IgD-negative memory B cell (primary cell): ENCODE results near the gene GOLGA8A. TPM values are rescaled to one million over a fixed set of nuclear protein-coding genes. Genes with fewer than 3 reads are reported as not detected.
"Not testable (repeated sequence)": the region's sequence is repeated elsewhere in the genome, so short reads cannot be mapped to it uniquely, and the experiment has no call there.

ENCODE experiments used
- H3K27ac Mint-ChIP-seq, 3 donors: one replicate each; pipeline ENCODE4 v1.8.0; 2020 to 2022; ENCODE audit warnings: mild to moderate bottlenecking in 3 of 3, mixed read lengths in 3 of 3, moderate library complexity in 1 of 3
- H3K27me3 Mint-ChIP-seq: one replicate; pipeline ENCODE4 v1.8.0; 2021; ENCODE audit warnings: mixed read lengths
- H3K36me3 Mint-ChIP-seq: one replicate; pipeline ENCODE4 v1.8.0; 2020; ENCODE audit warnings: mild to moderate bottlenecking, mixed read lengths
- H3K4me1 Mint-ChIP-seq, 3 donors: one replicate each; pipeline ENCODE4 v1.8.0; 2020 to 2022; ENCODE audit warnings: mixed read lengths in 3 of 3, mild to moderate bottlenecking in 1 of 3
- H3K4me3 Mint-ChIP-seq, 4 donors: one replicate each; pipeline ENCODE4 v1.8.0; 2020 to 2022; ENCODE audit warnings: mild to moderate bottlenecking in 4 of 4, mixed read lengths in 4 of 4, moderate library complexity in 3 of 4
- H3K9me3 Mint-ChIP-seq, 3 donors: one replicate each; pipeline ENCODE4 v1.8.0; 2020 to 2021; ENCODE audit warnings: mixed read lengths in 3 of 3, mild to moderate bottlenecking in 1 of 3
- polyA plus RNA-seq: library from polyadenylated mRNA; unstranded; fragments of 300-500 nt; fragmentation: Illumina TruSeq; gene quantifications from one replicate; pipeline ENCODE4 v1.2.3, GENCODE V29; 2021

GOLGA8A gene
- polyA plus RNA-seq, 1 donor from 2014 or later = 2.8 TPM

DNA sequence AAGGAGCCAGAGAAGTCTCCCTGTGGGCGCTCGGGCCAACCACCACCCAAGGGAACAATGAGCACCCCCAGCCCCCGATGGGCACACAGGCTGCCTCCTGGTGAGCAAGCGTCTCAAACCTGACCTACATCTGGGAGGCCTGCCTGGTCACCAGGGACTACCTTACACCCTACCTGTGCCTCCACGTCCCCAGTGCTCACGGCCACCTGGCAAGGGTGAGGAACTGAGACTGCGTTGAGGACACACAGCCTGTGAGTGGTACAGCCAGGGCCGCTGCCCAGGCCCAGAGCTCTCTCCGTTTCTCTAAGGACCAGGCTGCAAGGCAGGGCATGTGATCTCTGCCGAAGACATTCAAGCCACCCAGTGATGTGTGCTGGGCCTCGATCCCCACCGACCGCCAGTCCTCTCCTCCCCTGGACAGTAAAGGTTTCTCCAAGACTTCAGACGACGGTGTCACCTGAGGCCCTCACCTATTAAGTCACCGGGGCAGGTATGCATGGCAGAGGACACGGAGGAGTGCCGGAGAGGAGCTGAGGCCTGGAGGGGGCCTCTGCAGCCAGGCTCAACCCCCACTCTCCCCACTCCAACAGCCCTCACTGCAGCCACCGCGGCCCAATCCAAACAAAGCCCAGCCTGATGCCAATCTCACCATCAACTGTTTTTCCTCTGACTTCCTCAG is 2.8 kb downstream of the GOLGA8A start:
- Mint-ChIP-seq H3K4me1 (peaks cover 0 to 17% (median 0%) of the 10 kb centered on the region in 3 donors), H3K4me3 (peak overlapping the region in 2 of 4 donors; percentile 44 to 54), H3K36me3 (no peaks in the 10 kb centered on the region), H3K27me3 (no peaks in the 10 kb centered on the region), H3K9me3 (peaks cover 0 to 2% (median 0%) of the 10 kb centered on the region in 3 donors), H3K27ac (peak overlapping the region in 1 of 3 donors; percentile 51)

DNA sequence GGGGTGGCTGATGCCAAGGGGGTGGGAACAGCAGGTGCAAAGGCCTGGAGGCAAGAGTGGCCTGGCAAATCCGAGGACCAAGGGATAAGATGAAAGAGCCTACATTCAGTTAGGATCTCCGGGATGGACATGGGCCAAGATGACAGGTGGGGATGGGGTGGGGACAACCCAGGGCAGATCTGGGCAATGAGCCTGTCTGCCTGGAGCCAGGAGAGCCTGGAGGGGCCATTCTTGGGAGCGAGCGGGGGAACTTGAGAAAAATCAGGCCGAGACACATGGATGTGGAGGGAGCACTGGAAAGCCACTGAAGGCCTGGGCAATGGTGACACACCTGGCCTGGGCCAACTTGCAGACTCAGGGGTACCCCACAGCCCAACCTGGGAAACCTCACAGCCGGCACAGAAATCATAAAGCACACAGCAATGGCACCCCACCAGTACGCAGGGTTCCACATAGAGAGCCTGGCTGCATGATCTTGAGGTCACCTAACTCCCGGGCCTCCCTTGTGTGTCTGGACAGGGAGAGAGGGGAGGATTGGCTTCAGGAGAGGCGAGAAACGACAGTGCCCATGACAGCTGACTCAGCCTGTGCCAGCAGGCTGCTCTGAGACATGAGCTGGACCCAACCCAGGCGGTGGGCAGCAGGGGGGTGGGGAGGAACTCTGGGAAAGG is 3.5 kb downstream of the GOLGA8A start:
- H3K36me3 Mint-ChIP-seq, H3K27me3 Mint-ChIP-seq, H3K27ac Mint-ChIP-seq, H3K9me3 Mint-ChIP-seq: not testable (repeated sequence)
- Mint-ChIP-seq H3K4me1 (peaks cover 0 to 17% (median 0%) of the 10 kb centered on the region in 3 donors), H3K4me3 (peak overlapping the region in 2 of 4 donors; percentile 1 to 54)

DNA sequence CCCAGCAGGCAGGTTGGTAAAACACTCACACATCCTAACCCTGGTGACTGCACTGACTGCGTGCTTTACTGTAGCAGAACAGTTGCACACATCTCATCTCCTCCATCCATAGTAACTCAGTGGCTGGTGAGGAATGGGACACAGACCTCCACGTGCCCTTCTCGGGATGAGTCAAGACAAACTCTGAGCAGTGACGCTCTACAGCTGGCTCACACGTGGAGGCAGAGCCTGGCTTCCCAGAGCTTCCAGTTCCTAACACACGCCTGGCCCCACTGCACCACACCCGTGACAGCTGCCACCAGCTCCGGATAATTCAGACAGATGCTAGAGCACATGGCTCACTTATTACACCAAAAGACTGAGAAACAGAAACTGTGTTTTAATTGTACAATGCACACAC is 7.0 kb downstream of the GOLGA8A start:
- not testable (repeated sequence) for H3K27ac Mint-ChIP-seq, H3K4me1 Mint-ChIP-seq, H3K4me3 Mint-ChIP-seq

GRCh38 chr15:34423425-34424090 is 14.1 kb downstream of the GOLGA8A start:
- H3K27ac Mint-ChIP-seq, H3K4me3 Mint-ChIP-seq, H3K4me1 Mint-ChIP-seq, H3K36me3 Mint-ChIP-seq, H3K27me3 Mint-ChIP-seq, H3K9me3 Mint-ChIP-seq: not testable (repeated sequence)

More for the DNA sequence above, 7.0 kb downstream of the GOLGA8A start:
- H3K27me3 Mint-ChIP-seq, H3K36me3 Mint-ChIP-seq, H3K9me3 Mint-ChIP-seq: not testable (repeated sequence)

GRCh38 chr15:34420953-34421352 is 16.7 kb downstream of the GOLGA8A start:
- not testable (repeated sequence) for H3K4me3 Mint-ChIP-seq, H3K36me3 Mint-ChIP-seq, H3K27me3 Mint-ChIP-seq, H3K27ac Mint-ChIP-seq, H3K9me3 Mint-ChIP-seq, H3K4me1 Mint-ChIP-seq

DNA sequence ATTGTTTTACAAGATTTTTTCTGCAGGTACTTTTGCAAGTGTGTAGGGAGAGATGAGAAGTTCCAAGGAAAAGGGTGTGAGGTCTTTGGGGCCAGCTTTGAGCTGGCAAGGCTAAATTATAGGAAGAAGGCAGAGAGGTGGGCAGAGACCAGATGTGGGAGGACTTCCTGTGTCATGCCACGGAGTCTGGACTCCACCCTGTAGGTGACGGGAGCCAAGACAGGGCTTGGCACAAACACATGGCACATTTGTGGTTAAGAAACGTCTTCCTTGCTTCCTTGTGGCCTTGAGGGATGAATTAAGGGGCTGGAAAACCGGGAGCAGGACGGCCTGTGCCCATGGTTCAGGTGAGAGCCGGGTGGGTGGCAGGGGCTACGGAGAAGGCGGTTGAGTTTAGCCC is 19.2 kb downstream of the GOLGA8A start:
- H3K9me3 Mint-ChIP-seq, H3K27me3 Mint-ChIP-seq, H3K36me3 Mint-ChIP-seq, H3K4me3 Mint-ChIP-seq, H3K4me1 Mint-ChIP-seq, H3K27ac Mint-ChIP-seq: not testable (repeated sequence)

- not testable (repeated sequence) for H3K4me1 Mint-ChIP-seq, H3K9me3 Mint-ChIP-seq, H3K27ac Mint-ChIP-seq, H3K4me3 Mint-ChIP-seq, H3K27me3 Mint-ChIP-seq, H3K36me3 Mint-ChIP-seq
These were observed 28.1 kb downstream of the GOLGA8A start for GRCh38 chr15:34409511-34409910.

DNA sequence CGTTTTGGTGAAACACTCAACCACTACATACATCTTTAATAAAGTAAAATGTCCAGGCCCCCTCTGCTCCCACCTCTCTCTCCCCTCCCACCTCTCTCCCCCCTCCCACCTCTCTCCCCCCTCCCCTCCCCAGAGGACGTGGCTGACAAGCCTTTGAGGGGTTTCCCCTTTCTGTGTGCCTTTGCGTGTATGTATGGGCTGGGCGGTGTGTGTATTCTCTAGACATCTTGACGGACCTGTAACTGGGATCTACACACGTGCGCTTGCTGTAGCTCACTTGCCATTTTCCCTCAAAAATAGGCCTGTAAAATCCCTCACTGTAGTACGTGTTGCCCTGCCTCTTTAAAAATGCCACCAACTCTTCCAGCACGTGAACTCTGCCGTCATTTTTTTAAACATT is 28.6 kb downstream of the GOLGA8A start:
- not testable (repeated sequence) for H3K4me1 Mint-ChIP-seq, H3K27me3 Mint-ChIP-seq, H3K9me3 Mint-ChIP-seq, H3K27ac Mint-ChIP-seq, H3K36me3 Mint-ChIP-seq, H3K4me3 Mint-ChIP-seq

GRCh38 chr15:34403899-34404298 is 33.7 kb downstream of the GOLGA8A start:
- not testable (repeated sequence) for H3K36me3 Mint-ChIP-seq, H3K27me3 Mint-ChIP-seq, H3K4me1 Mint-ChIP-seq, H3K27ac Mint-ChIP-seq, H3K9me3 Mint-ChIP-seq, H3K4me3 Mint-ChIP-seq

DNA sequence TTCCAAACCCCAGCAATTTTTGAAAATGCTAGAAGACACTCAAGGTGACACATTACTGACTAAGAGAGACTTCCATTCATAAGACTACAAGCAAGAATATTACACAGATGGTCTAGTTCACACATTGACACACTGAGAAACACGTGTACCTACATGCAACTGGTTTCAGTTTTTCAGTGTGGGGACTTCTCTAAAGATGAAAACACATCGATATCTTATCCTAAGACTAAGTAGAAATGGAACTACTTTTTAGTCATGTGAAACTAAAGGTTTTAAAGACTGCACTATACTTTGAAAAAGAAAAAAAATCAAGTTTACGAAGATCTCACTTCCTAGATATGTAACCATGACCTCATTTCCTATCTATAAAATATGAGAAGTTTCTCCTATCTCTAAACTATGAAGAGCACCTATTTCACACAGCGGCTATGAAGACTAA is 34.4 kb downstream of the GOLGA8A start:
- not testable (repeated sequence) for H3K4me1 Mint-ChIP-seq, H3K27me3 Mint-ChIP-seq, H3K27ac Mint-ChIP-seq, H3K4me3 Mint-ChIP-seq, H3K9me3 Mint-ChIP-seq, H3K36me3 Mint-ChIP-seq

GRCh38 chr15:34397637-34398259 is 39.9 kb downstream of the GOLGA8A start:
- not testable (repeated sequence) for H3K27me3 Mint-ChIP-seq, H3K4me3 Mint-ChIP-seq, H3K27ac Mint-ChIP-seq, H3K9me3 Mint-ChIP-seq, H3K36me3 Mint-ChIP-seq, H3K4me1 Mint-ChIP-seq

DNA sequence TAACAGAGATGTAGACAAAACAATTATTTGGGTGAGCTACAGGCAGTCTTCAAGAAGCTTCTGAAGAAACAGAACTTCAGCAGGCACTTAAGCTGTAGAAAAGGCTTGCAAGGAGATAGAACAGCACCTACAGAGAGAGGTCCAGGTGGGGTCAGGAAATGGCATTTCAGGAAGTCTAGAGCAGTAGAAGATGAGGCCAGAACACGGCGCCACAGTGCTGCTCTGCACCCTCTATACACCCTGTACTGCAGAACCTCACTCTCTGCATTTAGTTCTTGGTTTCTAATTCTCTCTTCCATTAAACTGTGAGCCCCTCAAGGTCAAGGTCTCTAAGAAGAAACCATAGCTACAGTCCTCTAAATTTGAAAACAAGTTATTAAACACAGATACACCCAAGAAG is 44.6 kb downstream of the GOLGA8A start:
- not testable (repeated sequence) for H3K36me3 Mint-ChIP-seq, H3K27me3 Mint-ChIP-seq, H3K4me3 Mint-ChIP-seq, H3K9me3 Mint-ChIP-seq, H3K4me1 Mint-ChIP-seq, H3K27ac Mint-ChIP-seq

DNA sequence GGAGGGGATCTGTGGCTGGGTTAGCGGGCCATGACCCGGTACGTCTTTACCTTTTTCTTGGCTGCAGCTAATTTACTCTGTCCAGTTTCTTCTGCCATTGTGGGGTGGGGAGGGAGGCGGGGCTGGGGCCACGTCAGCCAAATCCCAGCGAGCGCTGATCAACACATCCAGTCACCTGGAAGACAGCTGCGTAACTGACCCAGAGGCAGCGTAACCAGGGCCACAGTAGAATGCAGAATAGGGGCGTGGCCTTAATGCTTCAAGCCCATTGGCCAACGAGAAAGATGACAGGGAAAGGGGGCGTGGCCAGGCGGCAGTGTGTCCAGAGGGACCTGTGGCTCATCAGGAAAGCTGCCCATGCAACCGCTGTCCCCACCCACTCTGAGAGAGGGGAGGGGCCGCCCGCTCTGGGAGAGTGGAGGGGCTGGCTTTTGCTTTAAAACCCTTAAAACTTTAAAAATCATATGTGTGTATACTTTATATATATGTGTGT is 48.0 kb downstream of the GOLGA8A start:
- H3K9me3 Mint-ChIP-seq, H3K4me1 Mint-ChIP-seq, H3K27me3 Mint-ChIP-seq, H3K4me3 Mint-ChIP-seq, H3K36me3 Mint-ChIP-seq, H3K27ac Mint-ChIP-seq: not testable (repeated sequence)
